Measurements from ENCODE around the gene KCNJ14.

KCNJ14 gene

GRCh38 chr19:48477698-48478338, 22.4 kb downstream of the KCNJ14 start:
- Histone ChIP-seq H3K4me3 (ENCODE audit: low read depth in 1 of 2, low read length in 2 of 2) (no peak overlapping the region), H3K36me3 (ENCODE audit: insufficient read depth, low read length) (peaks cover 81% of the 10 kb centered on the region), H3K27me3 (ENCODE audit: insufficient read depth, low read length, poor library complexity) (no peaks in the 10 kb centered on the region), H3K79me2 (ENCODE audit: insufficient read depth, low read length) (0 out of 2 replicates have a peak, but pooled peaks cover 3% of the 10 kb centered on the region), H3K4me2 (ENCODE audit: insufficient read depth, low read length) (no peak overlapping the region), H3K9ac (ENCODE audit: low read depth, low read length) (no peak overlapping the region), H3K9me3 (ENCODE audit: insufficient read depth, low read length, severe bottlenecking) (no peaks in the 10 kb centered on the region), H4K20me1 (ENCODE audit: insufficient read depth, low read length) (peaks cover 68% of the 10 kb centered on the region), H3K4me1 (ENCODE audit: insufficient read depth, low read length) (no peaks in the 10 kb centered on the region), H2AFZ (ENCODE audit: low read depth, low read length) (no peak overlapping the region), H3K27ac (ENCODE audit: low read length) (no peak overlapping the region)
- no peak for DNase-seq
- ATAC-seq (ENCODE audit: insufficient read depth, low read depth) = no peak
- TF ChIP-seq EZH2 (IDR thresholded peaks at IDR 0.05; ENCODE audit: borderline replicate concordance, low read depth, low read length, severe bottlenecking) (no peak), CTCF (IDR thresholded peaks at IDR 0.05; ENCODE audit: borderline replicate concordance, extremely low read depth, low read length, poor library complexity, severe bottlenecking) (no peak)

GRCh38 chr19:48478339-48479256, 23.2 kb downstream of the KCNJ14 start:
- H2AFZ ChIP-seq (ENCODE audit: low read depth, low read length) = no peak overlapping the region
- TF ChIP-seq EZH2 (IDR thresholded peaks at IDR 0.05; ENCODE audit: borderline replicate concordance, low read depth, low read length, severe bottlenecking) (no peak), CTCF (IDR thresholded peaks at IDR 0.05; ENCODE audit: borderline replicate concordance, extremely low read depth, low read length, poor library complexity, severe bottlenecking) (no peak)

GRCh38 chr19:48479686-48480085, 24.3 kb downstream of the KCNJ14 start:
- no peak for ATAC-seq (ENCODE audit: insufficient read depth, low read depth)
- TF ChIP-seq EZH2 (IDR thresholded peaks at IDR 0.05; ENCODE audit: borderline replicate concordance, low read depth, low read length, severe bottlenecking) = no peak
- no peak for TF ChIP-seq CTCF (IDR thresholded peaks at IDR 0.05; ENCODE audit: borderline replicate concordance, extremely low read depth, low read length, poor library complexity, severe bottlenecking)
- DNase-seq = no peak
- Histone ChIP-seq H3K4me1 (ENCODE audit: insufficient read depth, low read length) (no peaks in the 10 kb centered on the region), H3K4me2 (ENCODE audit: insufficient read depth, low read length) (no peak overlapping the region), H3K36me3 (ENCODE audit: insufficient read depth, low read length) (peaks cover 62% of the 10 kb centered on the region), H4K20me1 (ENCODE audit: insufficient read depth, low read length) (peaks cover 50% of the 10 kb centered on the region), H3K27ac (ENCODE audit: low read length) (no peak overlapping the region), H3K27me3 (ENCODE audit: insufficient read depth, low read length, poor library complexity) (no peaks in the 10 kb centered on the region), H3K79me2 (ENCODE audit: insufficient read depth, low read length) (no peaks in the 10 kb centered on the region), H3K9me3 (ENCODE audit: insufficient read depth, low read length, severe bottlenecking) (no peaks in the 10 kb centered on the region), H2AFZ (ENCODE audit: low read depth, low read length) (no peak overlapping the region), H3K4me3 (ENCODE audit: low read depth in 1 of 2, low read length in 2 of 2) (no peak overlapping the region), H3K9ac (ENCODE audit: low read depth, low read length) (no peak overlapping the region)

More at GRCh38 chr19:48478339-48479256, 23.2 kb downstream of the KCNJ14 start:
- Histone ChIP-seq H3K9ac (ENCODE audit: low read depth, low read length) (no peak overlapping the region), H3K4me2 (ENCODE audit: insufficient read depth, low read length) (no peak overlapping the region), H3K27ac (ENCODE audit: low read length) (no peak overlapping the region), H4K20me1 (ENCODE audit: insufficient read depth, low read length) (peaks cover 61% of the 10 kb centered on the region), H3K27me3 (ENCODE audit: insufficient read depth, low read length, poor library complexity) (no peaks in the 10 kb centered on the region), H3K4me3 (ENCODE audit: low read depth in 1 of 2, low read length in 2 of 2) (no peak overlapping the region), H3K4me1 (ENCODE audit: insufficient read depth, low read length) (no peaks in the 10 kb centered on the region), H3K9me3 (ENCODE audit: insufficient read depth, low read length, severe bottlenecking) (no peaks in the 10 kb centered on the region), H3K36me3 (ENCODE audit: insufficient read depth, low read length) (peaks cover 73% of the 10 kb centered on the region), H3K79me2 (ENCODE audit: insufficient read depth, low read length) (no peaks in the 10 kb centered on the region)
- DNase-seq (no peak), ATAC-seq (ENCODE audit: insufficient read depth, low read depth) (no peak)
